Sigmoid colon (tissue), 7 donors: ENCODE data around the gene SEMA5B. TPM values are rescaled to one million over a fixed set of nuclear protein-coding genes. Genes with fewer than 3 reads are reported as not detected.

Source experiments
- DNase-seq: peaks from one replicate; pipeline ENCODE4 v3.0.0-alpha.2; 2019
- H3K27ac ChIP-seq, 4 donors: fragments of 200-600 bp; sonication (generic); one replicate each; pipeline ENCODE4 v1.5.1; 2016 to 2019; ENCODE audit warnings: mild to moderate bottlenecking in 1 of 4
- H3K27me3 ChIP-seq, 3 donors: fragments of 200-600 bp; sonication (generic); one replicate each; pipeline ENCODE4 v1.5.1; 2019; ENCODE audit warnings: mild to moderate bottlenecking in 1 of 3
- H3K36me3 ChIP-seq, 4 donors: fragments of 200-600 bp; sonication (generic); one replicate each; pipeline ENCODE4 v1.5.1; 2016 to 2019
- H3K4me1 ChIP-seq, 4 donors: fragments of 200-600 bp; sonication (generic); one replicate each; pipeline ENCODE4 v1.5.1; 2017 to 2019
- H3K4me3 ChIP-seq, 4 donors: fragments of 200-600 bp; sonication (generic); one replicate each; pipeline ENCODE4 v1.5.1; 2017 to 2019; ENCODE audit warnings: mild to moderate bottlenecking in 2 of 4, moderate library complexity in 1 of 4
- H3K9me3 ChIP-seq, 4 donors: fragments of 200-600 bp in 3 of 4; sonication (generic) in 3 of 4; one replicate each; pipeline versions ENCODE4 v1.5.1 to v1.6.1; 2013 to 2019
- CTCF ChIP-seq, 4 experiments: fragments of 450-650 bp in 3 of 4; fragments of 200-600 bp in 1 of 4; IDR thresholded peaks; one replicate each; pipeline ENCODE4 v1.5.1; 2016 to 2019; ENCODE audit warnings: antibody characterized with exemption in 4 of 4, mild to moderate bottlenecking in 3 of 4, moderate library complexity in 2 of 4
- EP300 ChIP-seq, 4 donors: sonication (generic); formaldehyde crosslinking; IDR thresholded peaks; one replicate each; pipeline ENCODE4 v1.6.1; 2017; ENCODE audit warnings: antibody characterized with exemption in 4 of 4
- POLR2A ChIP-seq, 2 donors: fragments of 450-650 bp; IDR thresholded peaks; one replicate each; pipeline ENCODE4 v1.6.1; 2016; ENCODE audit warnings: antibody characterized with exemption in 2 of 2, mild to moderate bottlenecking in 2 of 2, moderate library complexity in 2 of 2
- POLR2AphosphoS5 ChIP-seq, 4 donors: sonication (generic); formaldehyde crosslinking; IDR thresholded peaks; one replicate each; pipeline ENCODE4 v1.6.1; 2017; ENCODE audit warnings: antibody characterized with exemption in 4 of 4
- WGBS, 2 donors: extraction: QIAGEN DNeasy Blood & Tissue Kit; methylation state at CpG; one replicate each; pipeline ENCODE4 v1.1.7; 2013; 5-methylcytosine and 5-hydroxymethylcytosine counted together
- intact Hi-C: fragments of 100-400 bp; cut with DNase I; formaldehyde crosslinking; loops from one replicate; pipeline ENCODE4 v1.15.1; 2023
- polyA plus RNA-seq, 3 donors: library from polyadenylated mRNA; stranded (reverse); fragments of 200-250 nt; gene quantifications; one replicate each; pipeline ENCODE4 v1.2.3, GENCODE V29; 2013
- total RNA-seq, 4 donors: library from RNA; depleted of rRNA; stranded (reverse); fragments of >200 nt; gene quantifications; one replicate each; pipeline ENCODE4 v1.1.0, GENCODE V29; 2016
- donor health status: healthy with polysubstance abuse.
- donor health status: Bipolar disorder and iron deficiency.
- donor health status: healthy.

The SEMA5B gene
- total and polyA plus RNA-seq, 7 donors = 0.36 to 0.69 (median 0.55) TPM; not detected in 2

GRCh38 chr3:122945230-122945629 lies 82.3 kb downstream of the SEMA5B start:
- no peak overlapping the region for H3K4me3 ChIP-seq
- H3K27ac ChIP-seq = no peak overlapping the region
- TF ChIP-seq EP300 (IDR thresholded peaks at IDR 0.05) = no peak
- TF ChIP-seq POLR2AphosphoS5 (IDR thresholded peaks at IDR 0.05) = no peak
- TF ChIP-seq CTCF (IDR thresholded peaks at IDR 0.05) = no peak
- TF ChIP-seq POLR2A (IDR thresholded peaks at IDR 0.05) = no peak
- H3K9me3 ChIP-seq = no peaks in the 10 kb centered on the region
- intact Hi-C loops = no loop called here
- no peaks in the 10 kb centered on the region for H3K36me3 ChIP-seq
- H3K4me1 ChIP-seq = peaks cover 0 to 14% (median 4%) of the 10 kb centered on the region in 4 donors
- H3K27me3 ChIP-seq = no peaks in the 10 kb centered on the region
- 86 to 89% methylated on average over 2 of the region's 2 CpGs for WGBS, 2 donors
- no peak for DNase-seq

GRCh38 chr3:122944671-122945161 lies 82.8 kb downstream of the SEMA5B start:
- no peak overlapping the region for H3K27ac ChIP-seq
- H3K4me1 ChIP-seq = peaks cover 0 to 14% (median 4%) of the 10 kb centered on the region in 4 donors
- no peak overlapping the region for H3K4me3 ChIP-seq
- H3K36me3 ChIP-seq = no peaks in the 10 kb centered on the region
- H3K9me3 ChIP-seq = no peaks in the 10 kb centered on the region
- intact Hi-C loops = loop anchor here (5.0 kb wide), 3 partner anchors 258 to 613 kb away; partner anchors contain the start of gene SEC22A
- TF ChIP-seq POLR2A (IDR thresholded peaks at IDR 0.05) (no peak), POLR2AphosphoS5 (IDR thresholded peaks at IDR 0.05) (no peak), EP300 (IDR thresholded peaks at IDR 0.05) (no peak), CTCF (IDR thresholded peaks at IDR 0.05) (no peak)
- WGBS, 2 donors = 77 to 79% methylated on average over 7 of the region's 7 CpGs
- no peaks in the 10 kb centered on the region for H3K27me3 ChIP-seq
- DNase-seq = no peak

- TF ChIP-seq EP300 (IDR thresholded peaks at IDR 0.05) (no peak), CTCF (IDR thresholded peaks at IDR 0.05) (no peak), POLR2AphosphoS5 (IDR thresholded peaks at IDR 0.05) (no peak), POLR2A (IDR thresholded peaks at IDR 0.05) (no peak)
- 88 to 93% methylated on average over 3 of the region's 3 CpGs for WGBS, 2 donors
- peaks cover 0 to 14% (median 4%) of the 10 kb centered on the region in 4 donors for H3K4me1 ChIP-seq
- intact Hi-C loops = loop anchor here (2.0 to 5.0 kb wide), 4 partner anchors 85 to 613 kb away; partner anchors contain the start of gene SEC22A
- H3K4me3 ChIP-seq = no peak overlapping the region
- no peak overlapping the region for H3K27ac ChIP-seq
- DNase-seq = no peak
- H3K36me3 ChIP-seq = no peaks in the 10 kb centered on the region
- no peaks in the 10 kb centered on the region for H3K27me3 ChIP-seq
- no peaks in the 10 kb centered on the region for H3K9me3 ChIP-seq
These were observed 83.8 kb downstream of the SEMA5B start for GRCh38 chr3:122943828-122944190.

GRCh38 chr3:122942937-122943827 lies 84.4 kb downstream of the SEMA5B start:
- 41 to 45% methylated on average over 23 of the region's 23 CpGs for WGBS, 2 donors
- no peak overlapping the region for H3K4me3 ChIP-seq
- no peaks in the 10 kb centered on the region for H3K27me3 ChIP-seq
- H3K4me1 ChIP-seq = peaks cover 0 to 14% (median 4%) of the 10 kb centered on the region in 4 donors
- no peak for DNase-seq
- no peaks in the 10 kb centered on the region for H3K9me3 ChIP-seq
- no peak overlapping the region for H3K27ac ChIP-seq
- H3K36me3 ChIP-seq = no peaks in the 10 kb centered on the region
- TF ChIP-seq CTCF (IDR thresholded peaks at IDR 0.05) (peak; percentile 58 to 90 (median 80)), POLR2AphosphoS5 (IDR thresholded peaks at IDR 0.05) (no peak)
- intact Hi-C loops = loop anchor here (2.0 to 5.0 kb wide), 4 partner anchors 86 to 614 kb away; partner anchors contain the start of gene SEC22A
